ENCODE results near the gene MFSD6. TPM values are rescaled to one million over a fixed set of nuclear protein-coding genes. Genes with fewer than 3 reads are reported as not detected.
"Not testable (repeated sequence)": the region's sequence is repeated elsewhere in the genome, so short reads cannot be mapped to it uniquely, and the experiment has no call there.

Gene MFSD6
- polyA plus RNA-seq, 1 donor from 2014 or later: 11.8 TPM

DNA sequence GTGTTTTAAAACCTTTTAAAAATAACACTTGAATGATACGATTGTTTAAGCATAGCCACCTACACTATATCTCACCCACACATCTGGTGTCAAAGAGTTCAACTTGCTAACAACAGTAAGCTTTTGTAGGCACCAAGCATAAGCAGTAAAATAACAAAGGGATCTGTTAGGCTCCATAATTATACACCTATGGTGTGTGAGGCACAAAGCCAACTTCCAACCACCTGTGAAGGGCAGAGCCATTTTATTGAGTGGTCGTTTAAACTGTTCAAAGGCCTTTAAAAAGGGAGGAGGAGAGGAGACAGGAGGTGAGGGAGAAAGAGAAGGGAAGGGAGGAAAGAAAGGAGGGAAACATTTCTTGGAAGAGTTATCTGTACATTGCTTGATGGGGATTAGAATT, 98.5 kb downstream of the MFSD6 start:
- Histone ChIP-seq H3K4me2 (ENCODE audit: low read length) (no peak overlapping the region), H3F3A (ENCODE audit: insufficient read depth, low read length, poor library complexity, severe bottlenecking) (no peaks in the 10 kb centered on the region), H3K36me3 (ENCODE audit: insufficient read depth, low read length) (no peaks in the 10 kb centered on the region), H4K20me1 (ENCODE audit: insufficient read depth) (no peaks in the 10 kb centered on the region), H3K27ac (ENCODE audit: low read length) (no peak overlapping the region), H3K9me3 (ENCODE audit: low read length) (no peaks in the 10 kb centered on the region), H3K27me3 (ENCODE audit: insufficient read depth, low read depth, low read length) (no peaks in the 10 kb centered on the region), H2AFZ (ENCODE audit: low read depth, low read length) (no peak overlapping the region), H3K9ac (ENCODE audit: low read length) (no peak overlapping the region), H3K79me2 (replicated peaks; ENCODE audit: insufficient read depth, low read length) (no peaks in the 10 kb centered on the region), H3K4me3 (ENCODE audit: low read length) (no peak overlapping the region), H3K9me2 (ENCODE audit: insufficient read depth, low read length) (no peaks in the 10 kb centered on the region)
- no peak for TF ChIP-seq SMC3 (conservative IDR thresholded peaks at IDR 0.05; ENCODE audit: poor library complexity)
- no peak for TF ChIP-seq EP300 (conservative IDR thresholded peaks at IDR 0.05; ENCODE audit: poor library complexity, severe bottlenecking)
- TF ChIP-seq EZH2 (IDR thresholded peaks at IDR 0.05; ENCODE audit: borderline replicate concordance, insufficient read depth, low read length, poor library complexity, severe bottlenecking): no peak
- TF ChIP-seq, protein P1, sequence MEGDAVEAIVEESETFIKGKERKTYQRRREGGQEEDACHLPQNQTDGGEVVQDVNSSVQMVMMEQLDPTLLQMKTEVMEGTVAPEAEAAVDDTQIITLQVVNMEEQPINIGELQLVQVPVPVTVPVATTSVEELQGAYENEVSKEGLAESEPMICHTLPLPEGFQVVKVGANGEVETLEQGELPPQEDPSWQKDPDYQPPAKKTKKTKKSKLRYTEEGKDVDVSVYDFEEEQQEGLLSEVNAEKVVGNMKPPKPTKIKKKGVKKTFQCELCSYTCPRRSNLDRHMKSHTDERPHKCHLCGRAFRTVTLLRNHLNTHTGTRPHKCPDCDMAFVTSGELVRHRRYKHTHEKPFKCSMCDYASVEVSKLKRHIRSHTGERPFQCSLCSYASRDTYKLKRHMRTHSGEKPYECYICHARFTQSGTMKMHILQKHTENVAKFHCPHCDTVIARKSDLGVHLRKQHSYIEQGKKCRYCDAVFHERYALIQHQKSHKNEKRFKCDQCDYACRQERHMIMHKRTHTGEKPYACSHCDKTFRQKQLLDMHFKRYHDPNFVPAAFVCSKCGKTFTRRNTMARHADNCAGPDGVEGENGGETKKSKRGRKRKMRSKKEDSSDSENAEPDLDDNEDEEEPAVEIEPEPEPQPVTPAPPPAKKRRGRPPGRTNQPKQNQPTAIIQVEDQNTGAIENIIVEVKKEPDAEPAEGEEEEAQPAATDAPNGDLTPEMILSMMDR (IDR thresholded peaks at IDR 0.05; ENCODE audit: poor library complexity, severe bottlenecking): no peak
- TF ChIP-seq POLR2AphosphoS5 (IDR thresholded peaks at IDR 0.05): no peak

DNA sequence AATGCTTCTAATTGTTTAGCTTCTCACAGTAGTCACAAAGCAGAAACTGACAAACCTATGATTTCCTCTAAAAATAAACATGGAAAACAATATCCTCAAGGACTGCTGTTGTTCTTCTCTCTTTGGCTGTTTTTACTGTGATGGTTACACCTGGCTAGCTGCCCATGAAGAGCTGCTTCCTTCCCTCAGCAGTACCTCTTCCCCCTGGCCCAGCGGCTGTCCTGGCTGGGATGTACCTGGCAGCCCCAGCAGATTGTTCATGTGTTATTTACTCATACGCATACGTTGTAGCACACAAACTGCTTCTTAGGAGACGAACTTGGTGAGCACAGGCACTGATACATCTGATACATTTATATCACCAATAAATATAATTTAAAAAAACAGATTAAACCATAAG, 99.0 kb downstream of the MFSD6 start:
- Histone ChIP-seq H3K9me2 (ENCODE audit: insufficient read depth, low read length) (no peaks in the 10 kb centered on the region), H4K20me1 (ENCODE audit: insufficient read depth) (no peaks in the 10 kb centered on the region), H3K27ac (ENCODE audit: low read length) (no peak overlapping the region), H3K27me3 (ENCODE audit: insufficient read depth, low read depth, low read length) (no peaks in the 10 kb centered on the region), H3K9ac (ENCODE audit: low read length) (no peak overlapping the region), H3K4me3 (ENCODE audit: low read length) (no peak overlapping the region), H3K9me3 (ENCODE audit: low read length) (no peaks in the 10 kb centered on the region), H3K36me3 (ENCODE audit: insufficient read depth, low read length) (no peaks in the 10 kb centered on the region), H3K79me2 (replicated peaks; ENCODE audit: insufficient read depth, low read length) (no peaks in the 10 kb centered on the region), H3K4me2 (ENCODE audit: low read length) (no peak overlapping the region), H3F3A (ENCODE audit: insufficient read depth, low read length, poor library complexity, severe bottlenecking) (no peaks in the 10 kb centered on the region), H2AFZ (ENCODE audit: low read depth, low read length) (no peak overlapping the region)
- TF ChIP-seq SMC3 (conservative IDR thresholded peaks at IDR 0.05; ENCODE audit: poor library complexity) (no peak), RAD21 (conservative IDR thresholded peaks at IDR 0.05) (no peak), POLR2AphosphoS5 (IDR thresholded peaks at IDR 0.05) (no peak), MXI1 (conservative IDR thresholded peaks at IDR 0.05; ENCODE audit: poor library complexity, severe bottlenecking) (no peak), EP300 (conservative IDR thresholded peaks at IDR 0.05; ENCODE audit: poor library complexity, severe bottlenecking) (no peak), EZH2 (IDR thresholded peaks at IDR 0.05; ENCODE audit: borderline replicate concordance, insufficient read depth, low read length, poor library complexity, severe bottlenecking) (no peak), TAF1 (IDR thresholded peaks at IDR 0.05; ENCODE audit: low read depth) (no peak)
- TF ChIP-seq, protein P2, sequence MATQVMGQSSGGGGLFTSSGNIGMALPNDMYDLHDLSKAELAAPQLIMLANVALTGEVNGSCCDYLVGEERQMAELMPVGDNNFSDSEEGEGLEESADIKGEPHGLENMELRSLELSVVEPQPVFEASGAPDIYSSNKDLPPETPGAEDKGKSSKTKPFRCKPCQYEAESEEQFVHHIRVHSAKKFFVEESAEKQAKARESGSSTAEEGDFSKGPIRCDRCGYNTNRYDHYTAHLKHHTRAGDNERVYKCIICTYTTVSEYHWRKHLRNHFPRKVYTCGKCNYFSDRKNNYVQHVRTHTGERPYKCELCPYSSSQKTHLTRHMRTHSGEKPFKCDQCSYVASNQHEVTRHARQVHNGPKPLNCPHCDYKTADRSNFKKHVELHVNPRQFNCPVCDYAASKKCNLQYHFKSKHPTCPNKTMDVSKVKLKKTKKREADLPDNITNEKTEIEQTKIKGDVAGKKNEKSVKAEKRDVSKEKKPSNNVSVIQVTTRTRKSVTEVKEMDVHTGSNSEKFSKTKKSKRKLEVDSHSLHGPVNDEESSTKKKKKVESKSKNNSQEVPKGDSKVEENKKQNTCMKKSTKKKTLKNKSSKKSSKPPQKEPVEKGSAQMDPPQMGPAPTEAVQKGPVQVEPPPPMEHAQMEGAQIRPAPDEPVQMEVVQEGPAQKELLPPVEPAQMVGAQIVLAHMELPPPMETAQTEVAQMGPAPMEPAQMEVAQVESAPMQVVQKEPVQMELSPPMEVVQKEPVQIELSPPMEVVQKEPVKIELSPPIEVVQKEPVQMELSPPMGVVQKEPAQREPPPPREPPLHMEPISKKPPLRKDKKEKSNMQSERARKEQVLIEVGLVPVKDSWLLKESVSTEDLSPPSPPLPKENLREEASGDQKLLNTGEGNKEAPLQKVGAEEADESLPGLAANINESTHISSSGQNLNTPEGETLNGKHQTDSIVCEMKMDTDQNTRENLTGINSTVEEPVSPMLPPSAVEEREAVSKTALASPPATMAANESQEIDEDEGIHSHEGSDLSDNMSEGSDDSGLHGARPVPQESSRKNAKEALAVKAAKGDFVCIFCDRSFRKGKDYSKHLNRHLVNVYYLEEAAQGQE (IDR thresholded peaks at IDR 0.05; ENCODE audit: borderline replicate concordance): no peak
- TF ChIP-seq, protein P1 (IDR thresholded peaks at IDR 0.05; ENCODE audit: poor library complexity, severe bottlenecking): no peak

DNA sequence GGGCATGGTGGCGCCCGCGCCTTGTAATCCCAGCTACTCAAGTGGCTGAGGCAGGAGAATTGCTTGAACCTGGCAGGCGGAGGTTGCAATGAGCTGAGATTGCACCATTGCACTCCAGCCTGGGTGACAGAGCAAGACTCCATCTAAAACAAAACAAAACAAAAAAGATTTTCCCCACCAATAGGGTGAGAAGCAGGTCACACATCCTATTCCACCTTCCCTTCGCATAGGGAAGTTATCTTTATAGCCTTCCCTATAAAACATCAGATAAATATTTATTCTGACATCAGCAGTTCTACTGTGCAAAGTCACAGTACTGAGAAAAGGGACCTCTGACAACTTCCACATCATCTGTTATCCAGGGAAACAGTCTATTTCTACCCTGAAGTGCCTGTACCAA, 101.7 kb downstream of the MFSD6 start:
- not testable (repeated sequence) for H3K27ac ChIP-seq (ENCODE audit: low read length); H2AFZ ChIP-seq (ENCODE audit: low read depth, low read length); H3K79me2 ChIP-seq (replicated peaks; ENCODE audit: insufficient read depth, low read length); H3K36me3 ChIP-seq (ENCODE audit: insufficient read depth, low read length); H3K9ac ChIP-seq (ENCODE audit: low read length); H3F3A ChIP-seq (ENCODE audit: insufficient read depth, low read length, poor library complexity, severe bottlenecking); H4K20me1 ChIP-seq (ENCODE audit: insufficient read depth); H3K9me3 ChIP-seq (ENCODE audit: low read length); H3K4me2 ChIP-seq (ENCODE audit: low read length); H3K27me3 ChIP-seq (ENCODE audit: insufficient read depth, low read depth, low read length); H3K9me2 ChIP-seq (ENCODE audit: insufficient read depth, low read length); H3K4me3 ChIP-seq (ENCODE audit: low read length)

Measured in neural cell (in vitro differentiated cells).